WTC11 (cell line): ENCODE data around the gene EXOC6.

Experiments used
- JUN ChIP-seq: sonication (generic); formaldehyde crosslinking; IDR thresholded peaks from 2 replicates; pipeline ENCODE4 v1.8.0; 2023; ENCODE audit warnings: mild to moderate bottlenecking, missing genetic modification reagents
- NFYB ChIP-seq: sonication (generic); formaldehyde crosslinking; conservative IDR thresholded peaks from 2 replicates; pipeline ENCODE4 v1.8.0; 2022; ENCODE audit warnings: low read depth, missing genetic modification reagents
- TF ChIP-seq, protein P1 (sequence below): sonication (generic); formaldehyde crosslinking; IDR thresholded peaks from 2 replicates; pipeline ENCODE4 v1.8.0; 2022; ENCODE audit warnings: missing genetic modification reagents
- TF ChIP-seq, protein P2 (sequence below): fragments of 200-600 bp; IDR thresholded peaks from 2 replicates; pipeline ENCODE4 v1.8.0; 2022; ENCODE audit warnings: antibody characterized with exemption
- TF ChIP-seq, protein P3 (sequence below): sonication (generic); formaldehyde crosslinking; IDR thresholded peaks from 2 replicates; pipeline ENCODE4 v1.8.1; 2022; ENCODE audit warnings: mild to moderate bottlenecking, moderate library complexity, missing genetic modification reagents

DNA sequence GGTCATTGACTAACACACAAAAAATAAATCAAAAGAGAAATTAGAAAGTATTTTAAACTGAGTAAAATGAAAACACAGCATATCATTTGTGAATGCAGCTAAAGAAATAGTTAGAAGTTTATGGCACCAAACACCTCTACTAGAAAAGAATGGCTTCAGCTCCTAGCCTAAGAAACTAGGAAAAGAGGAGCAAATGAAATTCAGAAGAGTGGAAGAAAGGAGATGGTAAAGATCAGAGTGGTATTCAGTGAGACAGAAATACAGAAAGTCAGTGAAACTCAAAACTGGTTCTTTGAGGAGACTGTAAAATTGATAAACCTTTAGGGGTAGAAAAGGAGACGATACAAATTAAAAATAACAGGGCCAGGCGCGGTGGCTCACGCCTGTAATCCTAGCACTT lies 2.7 kb downstream of the EXOC6 start:
- TF ChIP-seq, protein P1, sequence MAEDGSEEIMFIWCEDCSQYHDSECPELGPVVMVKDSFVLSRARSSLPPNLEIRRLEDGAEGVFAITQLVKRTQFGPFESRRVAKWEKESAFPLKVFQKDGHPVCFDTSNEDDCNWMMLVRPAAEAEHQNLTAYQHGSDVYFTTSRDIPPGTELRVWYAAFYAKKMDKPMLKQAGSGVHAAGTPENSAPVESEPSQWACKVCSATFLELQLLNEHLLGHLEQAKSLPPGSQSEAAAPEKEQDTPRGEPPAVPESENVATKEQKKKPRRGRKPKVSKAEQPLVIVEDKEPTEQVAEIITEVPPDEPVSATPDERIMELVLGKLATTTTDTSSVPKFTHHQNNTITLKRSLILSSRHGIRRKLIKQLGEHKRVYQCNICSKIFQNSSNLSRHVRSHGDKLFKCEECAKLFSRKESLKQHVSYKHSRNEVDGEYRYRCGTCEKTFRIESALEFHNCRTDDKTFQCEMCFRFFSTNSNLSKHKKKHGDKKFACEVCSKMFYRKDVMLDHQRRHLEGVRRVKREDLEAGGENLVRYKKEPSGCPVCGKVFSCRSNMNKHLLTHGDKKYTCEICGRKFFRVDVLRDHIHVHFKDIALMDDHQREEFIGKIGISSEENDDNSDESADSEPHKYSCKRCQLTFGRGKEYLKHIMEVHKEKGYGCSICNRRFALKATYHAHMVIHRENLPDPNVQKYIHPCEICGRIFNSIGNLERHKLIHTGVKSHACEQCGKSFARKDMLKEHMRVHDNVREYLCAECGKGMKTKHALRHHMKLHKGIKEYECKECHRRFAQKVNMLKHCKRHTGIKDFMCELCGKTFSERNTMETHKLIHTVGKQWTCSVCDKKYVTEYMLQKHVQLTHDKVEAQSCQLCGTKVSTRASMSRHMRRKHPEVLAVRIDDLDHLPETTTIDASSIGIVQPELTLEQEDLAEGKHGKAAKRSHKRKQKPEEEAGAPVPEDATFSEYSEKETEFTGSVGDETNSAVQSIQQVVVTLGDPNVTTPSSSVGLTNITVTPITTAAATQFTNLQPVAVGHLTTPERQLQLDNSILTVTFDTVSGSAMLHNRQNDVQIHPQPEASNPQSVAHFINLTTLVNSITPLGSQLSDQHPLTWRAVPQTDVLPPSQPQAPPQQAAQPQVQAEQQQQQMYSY (CRISPR knock-in tag): no peak
- TF ChIP-seq, protein P2, sequence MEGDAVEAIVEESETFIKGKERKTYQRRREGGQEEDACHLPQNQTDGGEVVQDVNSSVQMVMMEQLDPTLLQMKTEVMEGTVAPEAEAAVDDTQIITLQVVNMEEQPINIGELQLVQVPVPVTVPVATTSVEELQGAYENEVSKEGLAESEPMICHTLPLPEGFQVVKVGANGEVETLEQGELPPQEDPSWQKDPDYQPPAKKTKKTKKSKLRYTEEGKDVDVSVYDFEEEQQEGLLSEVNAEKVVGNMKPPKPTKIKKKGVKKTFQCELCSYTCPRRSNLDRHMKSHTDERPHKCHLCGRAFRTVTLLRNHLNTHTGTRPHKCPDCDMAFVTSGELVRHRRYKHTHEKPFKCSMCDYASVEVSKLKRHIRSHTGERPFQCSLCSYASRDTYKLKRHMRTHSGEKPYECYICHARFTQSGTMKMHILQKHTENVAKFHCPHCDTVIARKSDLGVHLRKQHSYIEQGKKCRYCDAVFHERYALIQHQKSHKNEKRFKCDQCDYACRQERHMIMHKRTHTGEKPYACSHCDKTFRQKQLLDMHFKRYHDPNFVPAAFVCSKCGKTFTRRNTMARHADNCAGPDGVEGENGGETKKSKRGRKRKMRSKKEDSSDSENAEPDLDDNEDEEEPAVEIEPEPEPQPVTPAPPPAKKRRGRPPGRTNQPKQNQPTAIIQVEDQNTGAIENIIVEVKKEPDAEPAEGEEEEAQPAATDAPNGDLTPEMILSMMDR: no peak
- TF ChIP-seq JUN (CRISPR knock-in tag): no peak
- TF ChIP-seq, protein P3, sequence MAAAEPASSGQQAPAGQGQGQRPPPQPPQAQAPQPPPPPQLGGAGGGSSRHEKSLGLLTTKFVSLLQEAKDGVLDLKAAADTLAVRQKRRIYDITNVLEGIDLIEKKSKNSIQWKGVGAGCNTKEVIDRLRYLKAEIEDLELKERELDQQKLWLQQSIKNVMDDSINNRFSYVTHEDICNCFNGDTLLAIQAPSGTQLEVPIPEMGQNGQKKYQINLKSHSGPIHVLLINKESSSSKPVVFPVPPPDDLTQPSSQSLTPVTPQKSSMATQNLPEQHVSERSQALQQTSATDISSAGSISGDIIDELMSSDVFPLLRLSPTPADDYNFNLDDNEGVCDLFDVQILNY: no peak
- TF ChIP-seq NFYB (CRISPR knock-in tag): no peak
